Spinal cord (tissue), 10 donors: Measurements from ENCODE around the gene ATP2C2. TPM values are rescaled to one million over a fixed set of nuclear protein-coding genes. Genes with fewer than 3 reads are reported as not detected.

Source experiments
- DNase-seq, 6 donors: peaks; one replicate each; pipeline versions ENCODE4 v3.0.0 to v3.0.0-alpha.2; 2013 to 2015; ENCODE audit warnings: low spot score in 6 of 6, low read depth in 4 of 6
- H3K27ac ChIP-seq: one replicate; pipeline ENCODE4 v1.5.1; 2013; ENCODE audit warnings: low read depth, low read length, control low read depth
- H3K27me3 ChIP-seq: one replicate; pipeline ENCODE4 v1.6.1; 2013; ENCODE audit warnings: low read length; ENCODE audit not compliant: control insufficient read depth, insufficient read depth
- H3K36me3 ChIP-seq: one replicate; pipeline ENCODE4 v1.6.1; 2013; ENCODE audit warnings: low read length; ENCODE audit not compliant: control insufficient read depth, insufficient read depth
- H3K4me1 ChIP-seq: one replicate; pipeline ENCODE4 v1.6.1; 2013; ENCODE audit warnings: low read length; ENCODE audit not compliant: control insufficient read depth, insufficient read depth
- H3K4me3 ChIP-seq: one replicate; pipeline ENCODE4 v1.5.1; 2013; ENCODE audit warnings: low read depth, low read length, control low read depth
- H3K9me3 ChIP-seq: one replicate; pipeline ENCODE4 v1.6.1; 2013; ENCODE audit warnings: low read length; ENCODE audit not compliant: control insufficient read depth, insufficient read depth
- WGBS: methylation state at CpG from one replicate; pipeline ENCODE4 v1.1.5; 2013; ENCODE audit warnings: missing lambda C conversion rate; ENCODE audit not compliant: insufficient coverage; 5-methylcytosine and 5-hydroxymethylcytosine counted together
- polyA plus RNA-seq, 2 donors: library from polyadenylated mRNA; unstranded; fragments of 120-200 nt; gene quantifications; one replicate each; pipeline ENCODE4 v1.2.1, GENCODE V29; 2013; ENCODE audit not compliant: insufficient read length in 2 of 2
- total RNA-seq, 2 donors: library from RNA; depleted of rRNA in 1 of 2; stranded (reverse); fragments of 120-200 nt in 1 of 2; fragments of >200 nt in 1 of 2; gene quantifications; one replicate each; pipeline versions ENCODE4 v1.2.3 to v1.2.4, GENCODE V29; 2013 to 2014
- donor health status: healthy.

The ATP2C2 gene
- total and polyA plus RNA-seq, 4 donors, result 1.4 to 4.2 (median 2.7) TPM

- no peaks in the 10 kb centered on the region for H3K9me3 ChIP-seq
- H3K27ac ChIP-seq, result no peak overlapping the region
- 84% methylated on average over 18 of the region's 19 CpGs for WGBS
- DNase-seq, result no peak
- H3K27me3 ChIP-seq, result no peaks in the 10 kb centered on the region
- H3K4me3 ChIP-seq, result no peak overlapping the region
- no peaks in the 10 kb centered on the region for H3K36me3 ChIP-seq
- peaks cover 18% of the 10 kb centered on the region for H3K4me1 ChIP-seq
These were observed 74.2 kb downstream of the ATP2C2 start for GRCh38 chr16:84442416-84443145.

GRCh38 chr16:84443166-84443802 is 74.9 kb downstream of the ATP2C2 start:
- Histone ChIP-seq H3K27me3 (no peaks in the 10 kb centered on the region), H3K36me3 (no peaks in the 10 kb centered on the region), H3K4me1 (peaks cover 16% of the 10 kb centered on the region), H3K27ac (no peak overlapping the region), H3K9me3 (no peaks in the 10 kb centered on the region), H3K4me3 (no peak overlapping the region)
- 71% methylated on average over 15 of the region's 15 CpGs for WGBS
- DNase-seq, result no peak

GRCh38 chr16:84444476-84444875 is 76.1 kb downstream of the ATP2C2 start:
- no peak overlapping the region for H3K27ac ChIP-seq
- peaks cover under 1% of the 10 kb centered on the region for H3K36me3 ChIP-seq
- H3K9me3 ChIP-seq, result no peaks in the 10 kb centered on the region
- no peak for DNase-seq
- peaks cover 6% of the 10 kb centered on the region for H3K4me1 ChIP-seq
- H3K27me3 ChIP-seq, result no peaks in the 10 kb centered on the region
- H3K4me3 ChIP-seq, result no peak overlapping the region
- WGBS, result 90% methylated on average over 6 of the region's 8 CpGs

GRCh38 chr16:84446084-84446483 is 77.7 kb downstream of the ATP2C2 start:
- peaks cover 6% of the 10 kb centered on the region for H3K4me1 ChIP-seq
- peaks cover 5% of the 10 kb centered on the region for H3K36me3 ChIP-seq
- WGBS, result 78% methylated on average over 2 of the region's 4 CpGs
- no peaks in the 10 kb centered on the region for H3K27me3 ChIP-seq
- H3K27ac ChIP-seq, result no peak overlapping the region
- H3K4me3 ChIP-seq, result no peak overlapping the region
- DNase-seq, result peak in 1 of 6 donors; percentile 44
- no peaks in the 10 kb centered on the region for H3K9me3 ChIP-seq

- WGBS, result 83% methylated on average over 11 of the region's 14 CpGs
- no peak overlapping the region for H3K27ac ChIP-seq
These were observed 78.5 kb downstream of the ATP2C2 start for GRCh38 chr16:84446596-84447392.

GRCh38 chr16:84448444-84448843 is 80.1 kb downstream of the ATP2C2 start:
- no peak overlapping the region for H3K4me3 ChIP-seq
- DNase-seq, result no peak
- H3K36me3 ChIP-seq, result peaks cover 10% of the 10 kb centered on the region
- 86% methylated on average over 10 of the region's 10 CpGs for WGBS
- no peaks in the 10 kb centered on the region for H3K9me3 ChIP-seq
- no peaks in the 10 kb centered on the region for H3K27me3 ChIP-seq
- peaks cover 4% of the 10 kb centered on the region for H3K4me1 ChIP-seq
- H3K27ac ChIP-seq, result no peak overlapping the region

More at GRCh38 chr16:84446596-84447392, 78.5 kb downstream of the ATP2C2 start:
- H3K36me3 ChIP-seq, result peaks cover 5% of the 10 kb centered on the region
- H3K27me3 ChIP-seq, result no peaks in the 10 kb centered on the region
- H3K9me3 ChIP-seq, result no peaks in the 10 kb centered on the region
- peaks cover 6% of the 10 kb centered on the region for H3K4me1 ChIP-seq
- DNase-seq, result no peak
- H3K4me3 ChIP-seq, result no peak overlapping the region

GRCh38 chr16:84449156-84450140 is 81.1 kb downstream of the ATP2C2 start:
- no peaks in the 10 kb centered on the region for H3K27me3 ChIP-seq
- peaks cover 4% of the 10 kb centered on the region for H3K4me1 ChIP-seq
- H3K4me3 ChIP-seq, result no peak overlapping the region
- H3K9me3 ChIP-seq, result no peaks in the 10 kb centered on the region
- H3K27ac ChIP-seq, result no peak overlapping the region
- no peak for DNase-seq
- WGBS, result 90% methylated on average over 36 of the region's 38 CpGs
- peaks cover 11% of the 10 kb centered on the region for H3K36me3 ChIP-seq

GRCh38 chr16:84450176-84450865 is 82.0 kb downstream of the ATP2C2 start:
- DNase-seq, result no peak
- H3K27ac ChIP-seq, result no peak overlapping the region
- WGBS, result 66% methylated on average over 5 of the region's 11 CpGs

More at GRCh38 chr16:84450176-84450865, 82.0 kb downstream of the ATP2C2 start:
- H3K27me3 ChIP-seq, result no peaks in the 10 kb centered on the region
- H3K4me1 ChIP-seq, result peaks cover 4% of the 10 kb centered on the region
- H3K36me3 ChIP-seq, result peaks cover 14% of the 10 kb centered on the region
- no peaks in the 10 kb centered on the region for H3K9me3 ChIP-seq
- no peak overlapping the region for H3K4me3 ChIP-seq
